Caki2 (cell line): ENCODE results near the gene SYTL3. TPM values are rescaled to one million over a fixed set of nuclear protein-coding genes. Genes with fewer than 3 reads are reported as not detected.

Source experiments
- DNase-seq: peaks from one replicate; pipeline ENCODE4 v3.0.0-alpha.2; 2015; ENCODE audit warnings: low read depth
- in situ Hi-C: cut with HindIII; loops from 2 replicates; pipeline ENCODE4 v1.10.0; 2016; ENCODE audit warnings: low sequenced_read_pairs, low pct_unique_long_range_greater_than_20kb, mixed read lengths
- total RNA-seq: library from RNA; depleted of rRNA; stranded (reverse); fragments of >200 nt; shearing (Covaris generic); gene quantifications from 2 replicates; pipeline ENCODE4 v1.2.3, GENCODE V29; 2014; ENCODE audit warnings: low replicate concordance; rRNA removed

The SYTL3 gene
- total RNA-seq, 1 experiment from 2014 or later, result 24.3 TPM

GRCh38 chr6:158808941-158809678 is 159.3 kb downstream of the SYTL3 start:
- DNase-seq, result peak; percentile 44
- in situ Hi-C loops, result no loop called here

DNA sequence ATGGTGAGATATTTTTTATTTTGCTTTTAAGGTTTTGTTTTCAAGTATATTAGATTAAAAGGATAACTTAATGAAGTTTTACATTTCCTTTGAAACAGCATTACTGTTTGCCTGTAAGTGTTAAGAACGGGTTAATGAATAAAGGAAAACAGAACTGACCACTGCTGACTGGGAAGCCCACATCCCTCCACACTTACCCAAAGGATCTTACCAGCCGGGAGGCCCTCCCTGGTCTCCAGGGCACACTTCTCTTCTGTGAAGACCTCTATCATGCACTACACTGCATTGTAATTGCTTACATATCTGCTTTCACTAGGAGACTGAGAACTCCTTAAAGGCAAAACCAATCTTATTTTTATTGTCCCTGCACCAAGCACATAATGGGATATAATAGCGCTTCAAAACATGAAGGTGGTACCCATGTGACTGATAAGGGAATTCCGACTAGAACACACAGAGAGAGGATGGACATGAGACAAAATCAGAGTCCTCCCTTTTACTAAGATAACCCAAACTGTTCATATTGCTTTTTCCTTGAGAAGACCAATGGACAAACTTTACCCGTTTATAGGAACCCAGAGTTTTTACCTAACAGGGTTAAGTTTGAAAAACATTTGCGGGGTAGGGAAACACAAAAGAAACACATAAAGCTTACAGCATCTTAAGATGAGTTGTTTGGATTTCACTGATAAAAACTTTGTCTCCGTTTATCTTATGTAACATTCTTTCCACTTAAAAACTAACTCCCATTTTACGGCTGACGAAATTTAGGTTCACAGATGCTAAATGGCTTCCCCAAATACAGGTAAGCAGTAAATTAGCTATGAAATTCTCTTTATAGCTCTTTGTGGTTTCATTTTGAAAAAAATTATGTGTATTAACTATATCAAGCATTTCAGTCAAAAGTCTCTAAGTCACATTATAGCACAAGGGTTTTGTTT is 160.6 kb downstream of the SYTL3 start:
- in situ Hi-C loops, result no loop called here
- DNase-seq, result no peak

DNA sequence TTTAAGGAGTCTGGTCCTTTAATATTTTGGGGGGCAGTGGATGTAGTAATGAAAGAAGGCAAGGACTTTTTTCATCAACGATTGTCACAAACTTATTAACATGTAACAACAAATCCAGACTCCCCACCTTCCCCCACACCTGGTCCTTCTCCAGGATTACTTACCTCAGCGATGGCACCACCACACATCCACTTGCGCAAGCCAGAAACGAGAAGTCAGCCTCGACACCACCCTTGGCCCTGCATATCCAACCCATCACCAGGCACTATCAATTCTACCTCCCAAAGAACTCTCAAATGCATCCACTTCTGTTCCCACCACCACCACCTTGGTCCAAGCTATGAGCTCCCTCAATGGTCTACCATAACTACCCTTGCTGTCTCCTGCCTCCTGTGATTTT is 162.8 kb downstream of the SYTL3 start:
- in situ Hi-C loops, result no loop called here

DNA sequence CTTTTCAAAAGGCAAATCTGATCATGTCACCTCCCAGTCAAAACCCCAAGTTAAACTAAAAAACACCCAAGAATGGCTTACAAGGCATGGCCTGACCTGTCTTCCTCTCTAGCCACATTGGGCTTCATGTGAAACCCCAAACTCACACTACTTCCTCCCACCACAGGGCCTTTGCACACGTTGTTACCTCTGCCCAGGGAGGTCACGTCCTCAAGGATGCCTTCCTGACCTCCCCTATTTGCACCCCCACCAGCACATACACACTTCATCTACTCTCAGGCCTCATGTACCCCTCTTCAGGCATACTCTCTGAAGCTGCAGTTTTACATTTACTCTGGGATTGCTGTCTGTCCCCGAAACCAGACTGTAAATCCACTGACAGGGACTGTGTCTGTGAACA is 163.2 kb downstream of the SYTL3 start:
- no peak for DNase-seq
- in situ Hi-C loops, result no loop called here

More for the DNA sequence above, 162.8 kb downstream of the SYTL3 start:
- DNase-seq, result no peak

Other genes starting within 250 kb of the SYTL3 start
- 7.6 and 12.5 TPM in 2 replicates for gene TMEM181, start 90.0 kb upstream of the SYTL3 start, total RNA-seq
- gene DYNLT1, start 5.3 kb upstream of the SYTL3 start, total RNA-seq, result 147 and 174 TPM in 2 replicates
- 171 and 201 TPM in 2 replicates for gene EZR, start 169.3 kb downstream of the SYTL3 start, total RNA-seq